Renal cortex interstitium (tissue), 11 donors: ENCODE data around the gene SNU13. TPM values are rescaled to one million over a fixed set of nuclear protein-coding genes. Genes with fewer than 3 reads are reported as not detected.
A peak's percentile ranks its signal among the peaks of the same experiment; 100 is the strongest.
"Not testable (repeated sequence)": the region's sequence is repeated elsewhere in the genome, so short reads cannot be mapped to it uniquely, and the experiment has no call there.

ENCODE experiments used
- DNase-seq, 11 donors: peaks; one replicate each; pipeline ENCODE4 v3.0.0-alpha.2; 2013; ENCODE audit warnings: low read depth in 9 of 11, low spot score in 4 of 11; ENCODE audit errors: extremely low read depth in 1 of 11
- polyA plus RNA-seq, 3 donors: library from polyadenylated mRNA; unstranded; fragments of 120-200 nt; gene quantifications; one replicate each; pipeline ENCODE4 v1.2.1, GENCODE V29; 2013; ENCODE audit not compliant: insufficient read length in 3 of 3

Gene SNU13
- polyA plus RNA-seq, 3 donors, result 129 to 161 (median 151) TPM

DNA sequence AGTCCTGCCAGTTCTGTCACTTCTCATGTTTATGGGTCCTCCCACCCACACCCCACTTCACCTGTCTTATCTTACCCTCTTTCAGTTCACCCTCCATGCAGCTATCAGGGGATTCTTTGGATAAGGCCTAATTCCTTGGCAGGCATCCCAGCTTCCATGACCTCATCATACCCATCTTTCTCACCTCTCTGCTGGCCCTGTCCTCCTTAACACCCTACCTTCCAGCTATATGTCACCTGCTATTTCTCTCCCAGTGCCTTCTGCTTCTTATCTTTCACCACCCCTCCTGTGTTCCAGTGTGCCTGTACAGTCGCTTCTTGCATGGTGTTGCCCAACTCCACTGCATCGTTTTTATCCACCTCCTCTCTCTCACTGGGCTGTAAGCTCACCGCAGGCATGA lies 28.3 kb downstream of the SNU13 start:
- DNase-seq, result no peak

DNA sequence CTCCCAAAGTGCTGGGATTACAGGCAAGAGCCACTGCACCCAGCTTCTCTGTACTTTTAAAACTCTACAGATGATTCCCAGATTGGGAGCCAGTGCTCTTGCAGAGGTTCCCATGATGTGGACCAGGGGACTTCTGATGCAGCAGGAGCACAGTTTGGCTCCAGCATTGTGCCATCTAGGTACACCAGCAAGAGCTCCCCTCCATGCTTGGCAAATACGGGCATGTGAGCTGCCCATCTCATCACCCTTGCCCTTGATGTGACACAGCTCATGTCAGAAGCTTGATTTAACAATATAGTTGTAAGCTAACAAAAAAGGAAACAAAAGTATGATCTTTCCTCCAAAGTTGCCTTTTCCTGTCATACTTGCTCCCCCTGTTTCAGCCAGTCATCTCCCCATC lies 28.7 kb downstream of the SNU13 start:
- DNase-seq, result no peak

DNA sequence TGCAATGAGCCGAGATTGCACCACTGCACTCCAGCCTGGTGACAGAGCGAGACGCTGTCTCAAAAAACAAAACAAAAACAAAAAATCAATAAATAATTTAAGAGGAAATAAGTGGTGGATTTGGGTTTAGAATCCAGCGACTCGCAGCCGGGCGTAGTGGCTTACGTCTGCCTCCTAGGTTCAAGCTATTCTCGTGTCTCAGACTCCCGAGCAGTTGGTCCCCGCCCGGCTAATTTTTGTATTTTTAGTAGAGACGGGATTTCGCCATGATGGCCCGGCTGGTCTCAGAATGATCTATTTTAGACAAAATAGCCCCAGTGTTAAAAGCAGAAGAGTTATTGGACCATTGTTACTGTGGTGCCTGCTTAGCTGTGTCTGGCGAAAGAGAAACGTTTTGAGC lies 29.8 kb downstream of the SNU13 start:
- no peak for DNase-seq

DNA sequence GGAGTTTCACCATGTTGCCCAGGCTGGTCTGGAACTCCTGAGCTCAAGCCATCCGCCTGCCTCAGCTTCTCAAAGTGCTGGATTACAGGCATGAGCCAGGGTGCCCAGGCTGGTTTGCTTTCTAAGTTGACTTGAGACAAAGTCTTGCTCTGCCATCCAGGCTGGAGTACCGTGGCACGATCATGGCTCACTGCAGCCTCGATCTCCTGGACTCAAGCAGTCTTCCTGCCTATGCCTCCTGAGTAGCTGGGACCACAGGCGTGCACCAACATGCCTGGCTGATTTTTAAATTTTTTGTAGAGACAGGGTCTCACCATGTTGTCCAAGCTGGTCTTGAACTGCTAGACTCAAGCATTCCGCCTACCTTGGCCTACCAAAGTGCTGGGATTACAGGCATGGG lies 31.0 kb downstream of the SNU13 start:
- DNase-seq, result no peak

DNA sequence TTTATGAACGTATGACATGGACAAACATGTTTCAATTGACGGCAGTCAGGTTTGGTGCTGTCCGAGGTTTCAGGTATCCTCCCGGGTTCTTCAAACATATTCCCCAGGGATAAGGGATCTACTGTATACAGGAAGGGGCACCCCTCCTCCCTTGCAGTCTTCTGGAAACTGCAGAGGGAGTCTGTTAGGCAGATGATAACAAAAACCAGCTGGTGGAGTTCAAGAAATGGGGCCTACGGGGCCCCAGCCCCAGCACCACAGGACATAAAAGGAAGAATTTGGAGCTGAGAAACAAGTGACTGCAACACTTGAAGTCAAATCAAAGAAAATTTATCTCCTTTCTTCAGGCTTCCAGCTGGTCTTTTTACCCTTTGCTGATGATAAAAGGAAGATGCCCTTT lies 32.1 kb downstream of the SNU13 start:
- peak in 3 of 11 donors; percentile 5 to 13 (median 12) for DNase-seq

DNA sequence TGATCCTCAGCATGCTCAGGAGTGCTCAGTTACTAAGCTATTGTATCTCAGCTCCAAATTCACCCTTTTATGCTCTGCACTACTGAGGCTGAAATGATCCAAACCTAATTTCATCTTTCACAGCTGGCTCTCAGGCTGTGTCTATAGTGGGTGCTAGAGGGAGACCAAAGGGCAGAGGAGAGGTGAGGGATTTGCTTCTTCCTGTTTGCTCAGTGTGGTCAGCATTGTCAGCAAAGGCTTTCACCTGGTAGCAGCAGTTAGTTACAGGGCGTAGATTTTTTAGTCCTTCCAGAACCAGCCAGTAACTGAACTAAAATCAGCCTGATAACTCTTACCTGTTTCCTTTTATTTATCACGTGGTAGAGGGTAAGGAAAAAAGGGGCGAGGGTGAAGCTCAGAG lies 34.3 kb downstream of the SNU13 start:
- DNase-seq, result no peak

DNA sequence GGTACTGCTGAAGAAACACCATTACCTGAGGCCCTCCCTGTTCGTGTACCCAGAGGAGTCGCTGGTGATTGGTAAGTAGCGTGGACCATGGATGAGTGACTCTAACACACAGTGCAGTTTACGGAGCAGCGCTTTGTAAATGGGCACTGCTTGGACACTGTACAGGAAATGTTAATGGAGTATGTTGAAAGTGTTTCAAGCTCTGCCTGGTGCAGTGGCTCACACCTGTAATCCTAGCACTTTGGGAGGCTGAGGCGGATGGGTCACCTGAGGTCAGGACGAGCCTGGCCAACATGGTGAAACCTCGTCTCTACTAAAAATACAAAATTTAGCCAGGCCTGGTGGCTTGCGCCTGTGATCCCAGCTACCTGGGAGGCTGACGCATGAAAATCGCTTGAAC lies 37.8 kb downstream of the SNU13 start:
- no peak for DNase-seq

DNA sequence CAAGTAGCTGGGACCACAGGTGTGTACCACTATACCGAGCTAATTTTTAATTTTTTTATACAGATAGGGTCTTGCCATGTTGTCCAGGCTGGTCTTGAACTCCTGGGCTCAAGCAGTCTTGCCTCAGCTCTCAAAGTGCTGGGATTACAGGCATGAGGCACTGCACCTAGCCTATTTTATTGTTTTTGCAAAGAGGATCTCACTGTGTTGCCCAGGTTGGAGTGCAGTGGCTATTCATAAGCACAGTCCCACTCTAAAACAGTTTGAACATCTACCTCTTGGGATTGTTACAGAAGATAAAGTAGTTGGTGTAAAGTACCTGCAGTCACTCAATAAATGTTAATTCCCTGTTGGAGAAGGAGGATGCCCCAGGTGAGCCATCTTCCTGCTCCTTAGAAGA lies 38.4 kb downstream of the SNU13 start:
- no peak for DNase-seq

DNA sequence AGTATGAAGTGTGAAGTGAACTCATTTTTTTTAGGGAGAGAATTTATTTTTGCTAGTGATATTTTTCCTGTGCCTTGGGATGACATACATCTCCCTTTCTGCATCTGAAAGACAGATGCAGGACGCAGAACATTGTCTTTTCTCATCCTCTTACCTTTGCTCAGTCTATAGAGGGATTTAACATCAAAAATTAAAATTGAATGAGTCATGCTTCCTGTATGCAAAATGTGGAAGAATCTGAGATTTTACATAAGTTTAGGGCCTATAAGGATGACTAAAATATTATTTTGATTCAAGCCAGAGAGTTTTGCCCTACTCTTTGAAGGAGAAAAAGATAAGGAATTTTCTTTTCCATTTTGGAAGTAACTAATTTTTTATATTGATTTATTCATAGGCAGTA lies 40.2 kb downstream of the SNU13 start:
- no peak for DNase-seq

DNA sequence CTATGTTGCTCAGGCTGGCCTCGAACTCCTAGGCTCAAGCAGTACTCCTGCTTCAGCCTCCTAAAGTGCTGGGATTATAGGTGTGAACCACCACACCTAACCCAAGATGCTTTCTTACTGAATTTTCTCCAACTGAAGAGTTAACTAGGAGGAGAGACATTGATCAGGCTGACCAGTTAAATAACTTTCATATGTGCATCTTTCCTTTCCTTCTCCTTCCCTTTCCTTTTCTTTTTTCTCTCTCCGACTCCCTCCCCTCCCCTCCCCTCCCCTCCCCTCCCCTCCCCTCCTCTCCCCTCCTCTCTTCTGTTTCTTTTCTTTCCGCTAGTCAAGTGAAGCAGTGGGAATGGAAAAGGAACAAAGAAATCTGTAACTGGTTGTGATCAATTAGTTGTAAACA lies 40.9 kb downstream of the SNU13 start:
- DNase-seq, result no peak

DNA sequence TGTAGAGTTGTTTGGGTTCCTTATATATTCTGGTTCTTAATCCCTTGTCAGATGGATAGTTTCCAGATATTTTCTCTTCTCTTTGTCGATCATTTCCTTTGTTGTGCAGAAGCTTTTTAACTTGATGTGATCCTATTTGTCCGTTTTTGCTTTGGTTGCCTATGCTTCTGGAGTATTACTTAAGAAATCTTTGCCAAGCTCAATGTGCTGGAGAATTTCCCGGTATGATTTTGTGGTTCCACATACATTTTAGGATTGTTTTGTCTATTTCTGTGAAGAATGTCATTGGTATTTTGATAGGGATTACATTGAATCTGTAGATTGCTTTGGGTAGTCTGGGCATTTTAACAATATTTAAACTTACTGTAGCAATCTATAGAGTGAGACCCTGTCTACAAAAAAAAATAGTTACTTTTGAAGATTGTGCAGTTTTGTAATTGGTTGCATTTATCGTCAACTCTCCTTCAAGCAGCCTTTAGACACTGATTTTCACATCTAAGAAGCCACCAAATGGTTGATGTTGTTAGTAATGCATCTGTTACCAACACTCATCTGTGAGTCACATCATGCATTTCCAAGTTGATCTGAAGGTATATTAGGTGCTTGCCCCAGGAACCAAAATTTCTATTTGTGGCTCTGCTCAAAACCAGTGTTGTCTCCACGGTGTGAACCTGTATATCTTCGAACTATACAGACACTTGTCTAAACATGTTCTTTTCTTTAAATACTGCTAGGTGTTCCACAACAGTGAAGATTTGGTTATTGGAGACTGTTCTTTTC lies 46.1 kb downstream of the SNU13 start:
- no peak for DNase-seq

DNA sequence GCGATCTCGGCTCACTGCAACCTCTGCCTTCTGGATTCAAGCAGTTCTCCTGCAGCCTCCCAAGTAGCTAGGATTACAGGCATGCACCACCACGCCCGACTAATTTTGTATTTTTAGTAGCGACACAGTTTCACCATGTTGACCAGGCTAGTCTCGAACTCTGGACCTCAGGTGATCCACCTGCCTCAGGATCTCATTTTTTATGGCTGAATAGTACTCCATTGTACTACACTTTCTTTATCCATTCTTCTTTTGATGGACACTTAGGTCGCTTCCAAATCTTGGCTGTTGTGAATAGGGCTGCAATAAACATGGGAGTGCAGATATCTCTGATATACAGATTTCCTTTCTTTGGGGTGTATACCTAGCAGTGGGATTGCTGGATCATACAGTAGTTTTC lies 46.8 kb downstream of the SNU13 start:
- DNase-seq, result no peak

DNA sequence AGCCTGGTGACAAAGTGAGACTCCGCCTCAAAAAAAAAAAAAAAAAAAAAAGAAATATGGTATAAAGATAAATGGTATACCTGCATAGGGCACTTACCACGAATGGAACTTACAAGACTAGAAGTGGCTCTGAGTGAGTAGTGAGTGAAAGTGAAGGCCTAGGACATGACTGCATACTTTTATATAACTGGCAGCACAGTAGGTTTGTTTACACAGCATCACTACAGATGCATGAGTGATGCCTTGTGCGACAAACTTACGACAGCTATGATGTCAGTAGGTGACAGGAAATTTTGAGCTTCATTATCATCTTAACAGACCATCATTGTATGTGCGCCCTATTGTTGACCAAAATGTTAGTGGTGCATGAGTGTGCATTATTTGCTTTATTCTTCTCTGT lies 49.9 kb downstream of the SNU13 start:
- DNase-seq, result no peak

DNA sequence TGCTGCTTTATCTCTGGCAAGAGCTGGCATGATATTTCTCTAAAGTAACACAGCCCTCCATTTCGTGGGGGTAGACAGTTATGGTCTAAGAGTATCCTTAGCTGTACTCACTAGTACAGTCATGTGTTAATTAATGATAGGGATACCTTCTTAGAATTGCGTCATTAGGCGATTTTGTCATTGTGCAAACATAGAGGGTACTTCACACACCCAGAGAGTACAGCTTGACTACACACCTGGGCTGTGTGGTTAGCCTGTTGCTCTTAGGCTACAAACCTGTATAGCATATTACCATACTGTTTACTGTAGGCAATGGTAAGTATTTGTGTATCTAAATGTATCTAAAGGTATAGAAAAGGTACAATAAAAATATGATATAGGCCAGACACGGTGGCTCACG lies 50.5 kb downstream of the SNU13 start:
- no peak for DNase-seq

DNA sequence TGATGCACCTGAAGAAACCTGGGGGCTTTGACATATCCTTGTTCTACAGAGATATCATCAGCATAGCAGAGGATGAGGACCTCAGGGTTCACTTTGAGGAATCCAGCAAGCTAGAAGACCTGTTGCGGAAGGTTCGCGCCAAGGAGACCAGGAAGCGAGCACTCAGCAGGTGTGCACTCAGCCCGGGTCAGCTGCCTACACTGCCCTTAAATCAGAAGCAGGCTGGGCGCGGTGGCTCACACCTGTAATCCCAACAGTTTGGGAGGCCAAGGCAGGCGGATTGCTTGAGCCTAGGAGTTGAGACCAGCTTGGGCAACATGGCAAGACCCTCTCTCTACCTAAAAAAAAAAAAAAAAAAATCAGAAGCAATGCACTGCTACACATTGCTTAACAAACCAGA lies 51.0 kb downstream of the SNU13 start:
- not testable (repeated sequence) for DNase-seq

DNA sequence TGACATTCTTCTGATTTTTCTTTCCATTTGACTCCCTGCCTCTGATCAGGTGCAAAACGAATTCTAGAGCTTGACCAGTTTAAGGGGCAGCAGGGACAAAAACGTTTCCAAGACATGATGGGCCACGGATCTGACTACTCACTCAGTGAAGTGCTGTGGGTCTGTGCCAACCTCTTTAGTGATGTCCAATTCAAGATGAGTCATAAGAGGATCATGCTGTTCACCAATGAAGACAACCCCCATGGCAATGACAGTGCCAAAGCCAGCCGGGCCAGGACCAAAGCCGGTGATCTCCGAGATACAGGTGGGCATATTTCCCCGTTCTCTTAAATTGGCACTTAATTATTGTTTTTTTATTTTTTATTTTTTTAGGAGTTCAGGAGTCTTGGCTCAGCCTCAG lies 52.2 kb downstream of the SNU13 start:
- no peak for DNase-seq

DNA sequence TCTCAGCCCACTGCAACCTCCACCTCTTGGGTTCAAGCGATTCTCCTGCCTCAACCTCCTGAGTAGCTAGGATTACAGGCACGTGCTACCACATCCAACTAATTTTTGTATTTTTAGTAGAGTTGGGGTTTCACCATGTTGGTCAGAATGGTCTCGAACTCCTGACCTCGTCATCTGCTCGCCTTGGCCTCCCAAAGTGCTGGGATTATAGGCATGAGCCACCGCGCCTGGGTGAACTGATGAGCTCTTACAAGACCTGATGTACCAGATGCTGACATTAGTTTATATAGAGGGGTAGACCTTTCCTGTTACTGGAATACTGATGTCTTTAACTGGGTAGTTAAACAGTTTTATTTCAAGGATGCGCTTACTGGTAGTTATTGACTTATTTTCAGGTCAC lies 54.1 kb downstream of the SNU13 start:
- not testable (repeated sequence) for DNase-seq

DNA sequence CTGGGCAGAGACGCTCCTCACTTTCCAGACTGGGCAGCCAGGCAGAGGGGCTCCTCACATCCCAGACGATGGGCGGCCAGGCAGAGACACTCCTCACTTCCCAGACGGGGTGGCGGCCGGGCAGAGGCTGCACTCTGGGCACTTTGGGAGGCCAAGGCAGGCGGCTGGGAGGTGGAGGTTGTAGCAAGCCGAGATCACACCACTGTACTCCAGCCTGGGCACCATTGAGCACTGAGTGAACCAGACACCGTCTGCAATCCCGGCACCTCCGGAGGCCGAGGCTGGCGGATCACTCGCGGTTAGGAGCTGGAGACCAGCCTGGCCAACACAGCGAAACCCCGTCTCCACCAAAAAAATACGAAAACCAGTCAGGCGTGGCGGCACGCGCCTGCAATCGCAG lies 57.1 kb downstream of the SNU13 start:
- DNase-seq, result not testable (repeated sequence)

DNA sequence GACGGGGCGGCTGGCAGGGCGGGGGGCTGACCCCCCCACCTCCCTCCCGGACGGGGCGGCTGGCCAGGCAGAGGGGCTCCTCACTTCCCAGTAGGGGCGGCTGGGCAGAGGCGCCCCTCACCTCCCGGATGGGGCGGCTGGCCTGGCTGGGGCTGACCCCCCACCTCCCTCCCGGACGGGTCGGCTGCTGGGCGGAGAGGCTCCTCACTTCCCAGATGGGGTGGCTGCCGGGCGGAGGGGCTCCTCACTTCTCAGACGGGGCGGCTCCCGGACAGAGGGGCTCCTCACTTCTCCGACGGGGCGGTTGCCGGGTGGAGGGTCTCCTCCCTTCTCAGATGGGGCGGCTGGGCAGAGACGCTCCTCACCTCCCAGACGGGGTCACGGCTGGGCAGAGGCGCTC lies 57.6 kb downstream of the SNU13 start:
- not testable (repeated sequence) for DNase-seq

DNA sequence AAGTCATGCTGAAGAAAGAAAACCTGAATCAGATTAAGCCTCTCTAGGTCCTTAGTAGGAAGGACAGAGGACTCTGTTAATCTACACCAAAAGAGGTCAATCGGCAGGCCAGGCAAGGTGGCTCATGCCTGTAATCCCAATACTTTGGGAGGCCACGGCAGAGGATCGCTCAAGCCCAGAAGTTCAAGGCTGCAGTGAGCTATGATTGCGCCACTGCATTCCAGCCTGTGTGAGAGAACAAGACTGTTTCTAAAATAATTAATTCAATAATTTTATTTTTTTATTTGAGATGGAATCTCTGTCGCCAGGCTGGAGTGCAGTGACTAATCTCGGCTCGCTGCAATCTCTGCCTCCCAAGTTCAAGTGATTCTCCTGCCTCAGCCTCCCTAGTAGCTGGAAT lies 63.1 kb downstream of the SNU13 start:
- DNase-seq, result no peak
